Panc1 (cell line): ENCODE measurements around the gene UBAC1. TPM values are rescaled to one million over a fixed set of nuclear protein-coding genes. Genes with fewer than 3 reads are reported as not detected.

Experiments used
- ATAC-seq: fragments of 200-7000 bp; cut with Tn5 transposase; 2 replicates; pipeline ENCODE4 v1.9.1; 2020; ENCODE audit warnings: mild to moderate bottlenecking, moderate library complexity
- BruUV-seq: library from RNA; stranded (reverse); fragments of 400-500 nt; replicated peaks from 2 replicates; lab custom pipeline; 2021; lab: Mats Ljungman, UMichigan
- CTCF ChIA-PET: fragments of 300-600 bp; sonication (Branson Sonifier 250); formaldehyde crosslinking; loops from one replicate; lab custom pipeline; 2022; ENCODE audit warnings: antibody characterized with exemption; lab: Charles Lee
- POLR2A ChIA-PET: fragments of 300-600 bp; sonication (Branson Sonifier 250); formaldehyde crosslinking; loops from one replicate; lab custom pipeline; 2022; ENCODE audit warnings: antibody characterized with exemption; lab: Charles Lee
- DNase-seq: peaks from one replicate; pipeline ENCODE4 v3.0.0-alpha.2; 2010; ENCODE audit warnings: low read depth, low spot score
- H3K27ac ChIP-seq: 2 replicates; pipeline ENCODE4 v1.5.1; 2011; ENCODE audit warnings: mild to moderate bottlenecking, low read length, inconsistent platforms
- H3K27me3 ChIP-seq: fragments of 200-500 bp; sonication (Bioruptor generic); 2 replicates; pipeline ENCODE4 v1.6.0; 2014; ENCODE audit warnings: low read length, inconsistent platforms; ENCODE audit not compliant: control insufficient read depth, insufficient read depth
- H3K36me3 ChIP-seq: fragments of 200-500 bp; sonication (Bioruptor generic); 2 replicates; pipeline ENCODE4 v1.5.1; 2014; ENCODE audit warnings: inconsistent platforms, mild to moderate bottlenecking, low read length, moderate library complexity; ENCODE audit not compliant: control insufficient read depth, insufficient read depth
- H3K4me1 ChIP-seq: 2 replicates; pipeline ENCODE4 v1.5.1; 2011; ENCODE audit warnings: inconsistent platforms, mild to moderate bottlenecking, low read length, moderate library complexity; ENCODE audit not compliant: control insufficient read depth, insufficient read depth
- H3K4me3 ChIP-seq, 2 experiments: 2 replicates each; pipeline ENCODE4 v1.5.1; 2011 to 2012; ENCODE audit warnings: low read depth in 2 of 2, low read length in 2 of 2, mild to moderate bottlenecking in 2 of 2, inconsistent platforms in 1 of 2, moderate library complexity in 1 of 2
- H3K9me3 ChIP-seq: fragments of 200-500 bp; sonication (Bioruptor generic); 2 replicates; pipeline ENCODE4 v1.5.1; 2014; ENCODE audit warnings: low read depth, mild to moderate bottlenecking, inconsistent platforms, low read length, moderate library complexity; ENCODE audit not compliant: control insufficient read depth, insufficient read depth
- CTCF ChIP-seq: fragments of 450-650 bp; IDR thresholded peaks from 2 replicates; pipeline ENCODE4 v1.5.1; 2017; ENCODE audit warnings: mild to moderate bottlenecking
- POLR2AphosphoS5 ChIP-seq: IDR thresholded peaks from 2 replicates; pipeline ENCODE4 v1.6.1; 2012; ENCODE audit warnings: mild to moderate bottlenecking, low read depth, low read length, moderate library complexity
- REST ChIP-seq, 2 experiments: IDR thresholded peaks; 2 replicates each; pipeline ENCODE4 v1.6.1; 2011 to 2012; ENCODE audit warnings: low read depth in 2 of 2, control low read depth in 1 of 2, low read length in 1 of 2, mild to moderate bottlenecking in 1 of 2, moderate library complexity in 1 of 2; ENCODE audit not compliant: insufficient read depth in 1 of 2
- SIN3A ChIP-seq: IDR thresholded peaks from 2 replicates; pipeline ENCODE4 v1.6.1; 2012; ENCODE audit warnings: low read depth, mild to moderate bottlenecking, low read length, moderate library complexity, borderline replicate concordance; ENCODE audit not compliant: insufficient read depth
- TCF7L2 ChIP-seq: IDR thresholded peaks from 2 replicates; pipeline ENCODE4 v1.6.1; 2011; ENCODE audit warnings: mild to moderate bottlenecking, low read depth, low read length, inconsistent platforms
- in situ Hi-C: cut with HindIII; loops from 2 replicates; pipeline ENCODE4 v1.10.0; 2016; ENCODE audit warnings: low sequenced_read_pairs, low pct_unique_long_range_greater_than_20kb
- intact Hi-C: fragments of 100-400 bp; cut with micrococcal nuclease; formaldehyde crosslinking; loops from one replicate; pipeline ENCODE4 v1.10.0; 2022; ENCODE audit not compliant: unreplicated experiment
- total RNA-seq: library from RNA; stranded (reverse); gene quantifications from one replicate; pipeline ENCODE4 v1.2.1, GENCODE V29; 2021; ENCODE audit not compliant: unreplicated experiment

The UBAC1 gene
- total RNA-seq, 1 experiment from 2014 or later: 38.0 TPM

GRCh38 chr9:135986605-135987004 is 25.4 kb upstream of the UBAC1 start:
- no peaks in the 10 kb centered on the region for H3K36me3 ChIP-seq
- CTCF ChIA-PET: no interaction called here
- H3K27ac ChIP-seq: no peak overlapping the region
- no peak for DNase-seq
- H3K9me3 ChIP-seq: no peaks in the 10 kb centered on the region
- intact Hi-C loops: no loop called here
- H3K4me3 ChIP-seq: no peak overlapping the region
- no peak for ATAC-seq
- H3K27me3 ChIP-seq: no peaks in the 10 kb centered on the region
- peaks cover 16% of the 10 kb centered on the region for H3K4me1 ChIP-seq
- TF ChIP-seq TCF7L2 (no peak), CTCF (no peak), POLR2AphosphoS5 (no peak), SIN3A (no peak), REST (IDR thresholded peaks at IDR 0.05; ENCODE audit: insufficient read depth in 1 of 2, low read depth in 2 of 2, low read length in 1 of 2) (no peak)
- in situ Hi-C loops: no loop called here
- POLR2A ChIA-PET: no interaction called here
- BruUV-seq: no TSS peak

- intact Hi-C loops (no loop called here), in situ Hi-C loops (no loop called here)
- ChIA-PET POLR2A (no interaction called here), CTCF (no interaction called here)
- Histone ChIP-seq H3K9me3 (no peaks in the 10 kb centered on the region), H3K27ac (no peak overlapping the region), H3K36me3 (no peaks in the 10 kb centered on the region), H3K4me1 (peaks cover 13% of the 10 kb centered on the region), H3K27me3 (no peaks in the 10 kb centered on the region), H3K4me3 (no peak overlapping the region)
- ATAC-seq (no peak), DNase-seq (no peak)
- no peak for TF ChIP-seq SIN3A
- BruUV-seq: no TSS peak
Observed at GRCh38 chr9:135985889-135986288, 24.7 kb upstream of the UBAC1 start.

- in situ Hi-C loops: no loop called here
- POLR2A ChIA-PET: no interaction called here
Observed at GRCh38 chr9:135985459-135985774, 24.2 kb upstream of the UBAC1 start.

More at GRCh38 chr9:135985459-135985774, 24.2 kb upstream of the UBAC1 start:
- Histone ChIP-seq H3K4me1 (peaks cover 12% of the 10 kb centered on the region), H3K9me3 (no peaks in the 10 kb centered on the region), H3K4me3 (no peak overlapping the region), H3K36me3 (no peaks in the 10 kb centered on the region), H3K27ac (no peak overlapping the region), H3K27me3 (no peaks in the 10 kb centered on the region)
- CTCF ChIA-PET: no interaction called here
- DNase-seq: no peak
- TF ChIP-seq REST (IDR thresholded peaks at IDR 0.05; ENCODE audit: insufficient read depth in 1 of 2, low read depth in 2 of 2, low read length in 1 of 2): no peak
- TF ChIP-seq POLR2AphosphoS5: no peak
- no peak for TF ChIP-seq CTCF
- no peak for TF ChIP-seq TCF7L2
- TF ChIP-seq SIN3A: no peak
- intact Hi-C loops: no loop called here
- BruUV-seq: no TSS peak
- no peak for ATAC-seq
